HG02678 (cell line): ENCODE data around the gene HSFX4.
"Not testable (repeated sequence)": the region's sequence is repeated elsewhere in the genome, so short reads cannot be mapped to it uniquely, and the experiment has no call there.

Experiments
- ATAC-seq: cut with Tn5 transposase; IDR thresholded peaks from one replicate; pipeline ENCODE4 v1.9.1; 2021; ENCODE audit warnings: mild to moderate bottlenecking, moderate library complexity; ENCODE audit not compliant: unreplicated experiment

HSFX4 gene

GRCh38 chrX:149937328-149937727 is 8.0 kb downstream of the HSFX4 start:
- not testable (repeated sequence) for ATAC-seq

- ATAC-seq = peak; percentile 0
These were observed 8.6 kb downstream of the HSFX4 start for GRCh38 chrX:149937871-149938426.

GRCh38 chrX:149938427-149938880 is 9.1 kb downstream of the HSFX4 start, which contains the start of gene EOLA2:
EOLA2 (minus strand) TSS chrX:149938491; CDS start chrX:149933874, 4,617 bp downstream.
- peak; percentile 69 for ATAC-seq

- peak; percentile 2 for ATAC-seq
These were observed 9.7 kb downstream of the HSFX4 start for GRCh38 chrX:149938881-149939654.

GRCh38 chrX:149939655-149939904 is 10.2 kb downstream of the HSFX4 start:
- ATAC-seq = peak; percentile 5

GRCh38 chrX:149939905-149940673 is 10.7 kb downstream of the HSFX4 start:
- peak; percentile 40 for ATAC-seq

GRCh38 chrX:149940674-149941024 is 11.3 kb downstream of the HSFX4 start:
- not testable (repeated sequence) for ATAC-seq

- ATAC-seq = not testable (repeated sequence)
These were observed 15.8 kb downstream of the HSFX4 start for GRCh38 chrX:149945087-149945670.

- ATAC-seq = not testable (repeated sequence)
These were observed 16.4 kb downstream of the HSFX4 start for GRCh38 chrX:149945820-149946219.

- not testable (repeated sequence) for ATAC-seq
These were observed 17.6 kb downstream of the HSFX4 start for GRCh38 chrX:149946932-149947331.

GRCh38 chrX:149948016-149948415 is 18.6 kb downstream of the HSFX4 start:
- no peak for ATAC-seq

- ATAC-seq = no peak
These were observed 20.5 kb downstream of the HSFX4 start for GRCh38 chrX:149949743-149950436.

GRCh38 chrX:149950681-149951080 is 21.3 kb downstream of the HSFX4 start:
- no peak for ATAC-seq

GRCh38 chrX:149961572-149961971 is 32.2 kb downstream of the HSFX4 start:
- ATAC-seq = no peak

GRCh38 chrX:149962010-149962409 is 32.6 kb downstream of the HSFX4 start:
- ATAC-seq = no peak

- ATAC-seq = no peak
These were observed 33.7 kb downstream of the HSFX4 start for GRCh38 chrX:149962859-149963757.

- ATAC-seq = no peak
These were observed 49.8 kb downstream of the HSFX4 start for GRCh38 chrX:149979126-149979644.
